HUES48 (cell line): ENCODE measurements around the gene CAPN10.

Source experiments
- H3K27ac ChIP-seq: one replicate; pipeline ENCODE4 v1.7.0; 2013; ENCODE audit warnings: low read depth, low read length, inconsistent platforms
- H3K27me3 ChIP-seq: 2 replicates; pipeline ENCODE4 v1.6.1; 2013; ENCODE audit warnings: mild to moderate bottlenecking, low read length; ENCODE audit not compliant: control insufficient read depth, insufficient read depth
- H3K36me3 ChIP-seq: 2 replicates; pipeline ENCODE4 v1.6.1; 2013; ENCODE audit warnings: low read length; ENCODE audit not compliant: control insufficient read depth, insufficient read depth
- H3K4me1 ChIP-seq: 2 replicates; pipeline ENCODE4 v1.6.1; 2013; ENCODE audit warnings: mild to moderate bottlenecking, low read length; ENCODE audit not compliant: control insufficient read depth, insufficient read depth
- H3K4me3 ChIP-seq: 2 replicates; pipeline ENCODE4 v1.5.1; 2013; ENCODE audit warnings: mild to moderate bottlenecking, low read depth, low read length
- H3K9ac ChIP-seq: 2 replicates; pipeline ENCODE4 v1.6.1; 2013; ENCODE audit warnings: mild to moderate bottlenecking, low read depth, low read length, moderate library complexity
- H3K9me3 ChIP-seq: 2 replicates; pipeline ENCODE4 v1.6.1; 2013; ENCODE audit warnings: low read length; ENCODE audit not compliant: control insufficient read depth, insufficient read depth

Gene CAPN10

DNA sequence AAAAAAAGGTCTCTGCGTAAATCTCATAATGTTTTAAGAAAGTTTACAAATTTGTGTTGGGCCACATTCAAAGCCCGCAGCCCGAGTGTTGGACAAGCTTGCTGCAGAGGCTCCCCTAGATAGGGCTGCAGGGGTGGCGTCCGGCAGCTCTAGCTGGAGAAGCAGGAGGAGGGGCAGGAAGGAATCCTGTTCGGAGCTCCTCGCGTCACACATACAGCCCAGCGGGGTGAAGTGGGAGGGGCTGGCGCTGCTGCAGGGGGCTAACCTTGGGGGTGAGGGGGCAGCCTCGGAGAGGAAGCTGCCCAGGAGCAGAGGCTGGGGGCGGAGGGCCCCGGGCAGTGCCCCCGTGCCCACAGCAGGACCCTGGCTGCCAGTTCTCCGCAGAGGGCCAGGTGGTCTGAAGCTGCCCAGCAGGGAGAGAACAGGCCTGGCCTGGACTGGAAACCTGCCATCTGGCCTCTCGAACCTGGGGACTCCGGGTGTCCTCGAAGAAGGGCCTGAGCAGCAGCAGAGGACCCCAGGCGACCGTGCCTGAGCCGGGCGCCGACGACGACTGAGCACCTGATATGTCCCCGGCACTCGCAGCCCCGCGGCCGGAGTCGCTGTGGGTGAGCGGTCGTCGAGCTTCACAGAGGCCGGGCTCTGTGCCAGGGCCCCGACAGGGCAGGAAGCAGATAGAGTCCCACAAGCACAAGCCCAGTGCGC, 36.1 kb downstream of the CAPN10 start:
- Histone ChIP-seq H3K4me3 (no peak overlapping the region), H3K27me3 (no peaks in the 10 kb centered on the region), H3K36me3 (no peaks in the 10 kb centered on the region), H3K9ac (no peak overlapping the region), H3K27ac (no peak overlapping the region), H3K9me3 (peaks cover 14% of the 10 kb centered on the region; the same call in 1 of the 2 replicates), H3K4me1 (no peaks in the 10 kb centered on the region)

GRCh38 chr2:240623531-240624010, 37.0 kb downstream of the CAPN10 start:
- Histone ChIP-seq H3K4me3 (no peak overlapping the region), H3K27ac (no peak overlapping the region), H3K27me3 (no peaks in the 10 kb centered on the region), H3K4me1 (no peaks in the 10 kb centered on the region), H3K36me3 (no peaks in the 10 kb centered on the region), H3K9me3 (0 out of 2 replicates have a peak, but pooled peaks cover 7% of the 10 kb centered on the region), H3K9ac (no peak overlapping the region)

DNA sequence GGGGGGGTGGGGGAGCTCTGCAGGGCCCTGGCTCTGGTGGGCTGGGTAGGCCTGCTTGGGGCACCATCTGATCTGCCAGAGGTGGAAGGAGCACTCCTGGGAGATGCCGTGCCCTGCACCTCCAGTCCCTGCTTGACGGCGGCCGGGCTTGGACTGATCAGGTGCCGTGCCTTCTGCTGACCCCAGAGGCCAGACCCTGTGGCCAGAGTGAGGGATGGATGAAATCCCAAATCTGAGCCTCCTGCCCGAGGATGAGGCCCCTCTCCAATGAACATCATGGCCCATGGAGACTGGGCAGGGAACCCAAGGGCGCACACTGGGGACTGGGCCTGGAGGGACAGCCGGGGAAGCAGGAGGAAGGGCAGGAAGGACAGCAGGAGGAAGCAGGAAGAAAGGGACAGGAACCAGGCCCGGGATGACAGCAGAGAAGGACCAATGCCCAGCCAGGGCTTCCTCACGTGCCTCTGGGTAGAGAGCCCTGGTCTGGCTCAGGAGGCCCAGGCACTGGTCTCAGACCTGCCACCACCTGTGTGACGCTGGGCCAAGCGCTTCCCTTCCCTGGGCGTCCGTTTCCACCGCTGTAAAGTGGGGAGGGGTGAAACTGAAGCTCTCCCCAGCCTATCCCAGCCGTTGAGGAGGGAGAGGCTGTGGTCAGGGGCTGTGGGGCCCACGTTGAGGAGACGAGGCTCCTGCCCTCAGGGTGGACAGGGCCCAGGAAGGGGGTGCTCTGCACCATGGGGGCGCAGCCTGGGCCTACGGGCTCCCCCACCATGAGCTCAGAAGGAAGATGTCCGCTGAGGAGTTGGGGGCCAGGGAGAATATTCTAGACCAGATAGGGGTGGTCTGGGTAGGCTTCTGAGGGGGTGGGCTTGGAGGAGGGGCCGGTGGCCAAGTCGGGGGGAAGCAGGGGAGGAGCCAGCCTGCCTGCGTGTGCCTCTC, 37.7 kb downstream of the CAPN10 start:
- H3K27me3 ChIP-seq, result no peaks in the 10 kb centered on the region
- H3K4me3 ChIP-seq, result no peak overlapping the region
- H3K9ac ChIP-seq, result no peak overlapping the region
- H3K4me1 ChIP-seq, result no peaks in the 10 kb centered on the region
- H3K36me3 ChIP-seq, result no peaks in the 10 kb centered on the region
- H3K9me3 ChIP-seq, result 0 out of 2 replicates have a peak, but pooled peaks cover 3% of the 10 kb centered on the region
- H3K27ac ChIP-seq, result no peak overlapping the region

- no peak within 1 kb of the TSS for H3K9ac ChIP-seq
- no peaks in the 10 kb centered on the region for H3K36me3 ChIP-seq
- no peak within 1 kb of the TSS for H3K4me3 ChIP-seq
- H3K4me1 ChIP-seq, result no peaks in the 10 kb centered on the region
- H3K27me3 ChIP-seq, result no peaks in the 10 kb centered on the region
- H3K9me3 ChIP-seq, result no peaks in the 10 kb centered on the region
- no peak within 1 kb of the TSS for H3K27ac ChIP-seq
Observed at GRCh38 chr2:240624950-240625621, 38.6 kb downstream of the CAPN10 start, which contains the start of gene GPR35. Gene GPR35 (plus strand): TSS chr2:240625480. CDS start chr2:240629953, 4,473 bp downstream.

GRCh38 chr2:240626531-240627300, 40.2 kb downstream of the CAPN10 start:
- Histone ChIP-seq H3K36me3 (no peaks in the 10 kb centered on the region), H3K9me3 (0 out of 2 replicates have a peak, but pooled peaks cover 2% of the 10 kb centered on the region), H3K4me3 (no peak overlapping the region), H3K27ac (no peak overlapping the region), H3K9ac (no peak overlapping the region), H3K4me1 (no peaks in the 10 kb centered on the region), H3K27me3 (no peaks in the 10 kb centered on the region)

DNA sequence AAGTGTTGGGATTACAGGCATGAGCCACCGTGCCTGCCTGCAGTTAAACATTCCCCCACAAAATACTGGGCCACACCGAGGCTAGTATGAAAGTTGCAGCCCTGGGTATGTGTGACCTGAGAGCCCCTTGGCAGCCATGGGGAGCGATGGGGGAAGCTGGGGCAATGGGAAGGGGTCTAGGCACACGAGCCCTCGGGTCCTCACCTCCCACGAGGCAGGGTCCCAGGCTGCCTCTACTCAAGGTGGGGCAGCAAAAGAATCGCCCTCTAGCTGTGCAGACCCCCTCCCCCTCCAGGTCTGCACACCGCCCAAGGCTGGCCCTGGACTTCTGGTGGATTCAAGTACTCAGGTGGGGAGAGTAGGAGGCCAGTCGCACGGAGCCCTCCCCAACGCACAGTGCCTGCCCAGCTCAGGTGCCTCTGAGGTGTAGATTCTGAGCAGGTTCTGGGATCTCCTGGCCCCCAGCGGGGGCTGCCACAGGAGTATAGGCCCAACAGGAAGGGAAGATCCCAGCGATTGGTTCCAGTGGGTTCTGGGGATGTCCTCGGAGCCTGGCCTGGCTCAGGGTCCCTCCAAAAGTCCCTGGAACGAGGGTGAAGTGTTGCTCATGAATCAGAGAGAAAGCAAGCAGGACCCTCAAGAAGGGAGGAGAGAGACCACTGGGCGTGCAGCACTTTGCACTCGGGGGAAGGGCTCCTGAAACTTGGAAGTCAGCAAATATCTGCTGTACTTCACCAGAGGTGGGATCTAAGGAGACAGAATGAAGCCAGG, 41.4 kb downstream of the CAPN10 start:
- Histone ChIP-seq H3K4me3 (no peak overlapping the region), H3K36me3 (no peaks in the 10 kb centered on the region), H3K27ac (no peak overlapping the region), H3K9me3 (peaks cover 13% of the 10 kb centered on the region; the same call in 1 of the 2 replicates), H3K4me1 (no peaks in the 10 kb centered on the region), H3K27me3 (no peaks in the 10 kb centered on the region), H3K9ac (no peak overlapping the region)

DNA sequence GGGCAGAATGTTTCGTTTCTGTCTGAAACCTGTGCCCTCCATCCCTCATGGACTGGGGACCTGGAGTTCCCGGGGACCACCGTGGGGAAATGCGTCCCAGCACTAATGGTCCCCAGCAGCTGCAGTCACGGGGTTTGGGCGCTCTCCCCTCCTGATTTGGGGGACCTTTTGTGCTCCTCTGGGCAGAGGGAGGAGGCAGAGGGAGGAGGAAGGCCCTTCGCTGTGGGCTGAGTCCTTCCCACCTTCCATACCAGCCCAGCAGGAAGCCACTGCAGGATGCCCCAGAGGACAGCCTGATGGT, 41.9 kb downstream of the CAPN10 start:
- no peak overlapping the region for H3K9ac ChIP-seq
- H3K9me3 ChIP-seq, result peaks cover 13% of the 10 kb centered on the region; the same call in 1 of the 2 replicates

DNA sequence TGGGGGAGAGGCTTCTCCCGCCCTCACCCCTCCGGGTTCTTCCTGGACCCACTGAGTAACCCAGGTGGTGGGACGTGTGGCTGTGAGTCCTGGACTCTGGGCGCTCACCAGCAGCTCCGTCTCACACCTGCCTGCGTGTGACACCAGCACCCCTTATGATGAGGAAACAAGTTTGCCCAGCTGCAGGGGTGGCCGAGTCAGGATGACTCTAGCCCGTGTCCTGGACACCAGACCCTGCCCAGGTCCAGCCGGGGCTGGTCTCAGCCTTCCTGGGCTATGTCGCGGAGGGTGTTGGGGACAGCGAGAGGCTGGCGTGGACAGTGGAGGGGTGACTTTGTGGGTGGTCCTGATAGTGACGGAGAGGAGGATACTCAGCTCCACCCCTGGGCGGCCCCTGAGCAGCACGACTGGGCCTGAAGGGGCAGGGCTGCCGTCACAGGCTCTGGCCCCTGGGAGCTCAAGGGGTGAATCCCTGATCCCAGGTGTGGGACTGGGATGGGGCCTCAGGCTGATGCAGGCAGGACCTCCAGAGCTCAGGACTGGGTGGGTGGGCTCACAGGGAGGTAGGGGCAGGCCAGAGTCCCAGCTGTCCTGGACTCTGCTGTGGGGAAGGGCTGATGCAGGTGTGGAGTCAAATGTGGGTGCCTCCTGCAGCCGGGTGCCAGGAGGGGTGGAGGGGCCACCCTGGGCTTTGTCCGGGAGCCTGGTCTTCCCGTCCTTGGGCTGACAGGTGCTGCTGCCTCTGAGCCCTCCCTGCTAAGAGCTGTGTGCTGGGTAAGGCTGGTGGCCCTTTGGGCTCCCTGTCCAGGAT, 42.5 kb downstream of the CAPN10 start:
- Histone ChIP-seq H3K27me3 (no peaks in the 10 kb centered on the region), H3K4me1 (no peaks in the 10 kb centered on the region), H3K36me3 (no peaks in the 10 kb centered on the region), H3K9me3 (peaks cover 18% of the 10 kb centered on the region; the same call in 1 of the 2 replicates), H3K9ac (no peak overlapping the region), H3K4me3 (no peak overlapping the region), H3K27ac (no peak overlapping the region)

More for the DNA sequence above, 41.9 kb downstream of the CAPN10 start:
- Histone ChIP-seq H3K4me1 (no peaks in the 10 kb centered on the region), H3K36me3 (no peaks in the 10 kb centered on the region), H3K4me3 (no peak overlapping the region), H3K27me3 (no peaks in the 10 kb centered on the region), H3K27ac (no peak overlapping the region)

DNA sequence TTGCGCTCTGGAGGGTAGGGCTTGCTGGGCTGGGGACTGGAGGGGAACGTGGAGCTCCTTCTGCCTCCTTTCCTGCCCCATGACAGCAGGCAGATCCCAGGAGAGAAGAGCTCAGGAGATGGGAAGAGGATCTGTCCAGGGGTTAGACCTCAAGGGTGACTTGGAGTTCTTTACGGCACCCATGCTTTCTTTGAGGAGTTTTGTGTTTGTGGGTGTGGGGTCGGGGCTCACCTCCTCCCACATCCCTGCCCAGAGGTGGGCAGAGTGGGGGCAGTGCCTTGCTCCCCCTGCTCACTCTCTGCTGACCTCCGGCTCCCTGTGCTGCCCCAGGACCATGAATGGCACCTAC, 43.1 kb downstream of the CAPN10 start:
- Histone ChIP-seq H3K4me3 (no peak overlapping the region), H3K4me1 (no peaks in the 10 kb centered on the region), H3K36me3 (no peaks in the 10 kb centered on the region), H3K9me3 (peaks cover 22% of the 10 kb centered on the region; the same call in 1 of the 2 replicates), H3K27me3 (no peaks in the 10 kb centered on the region), H3K27ac (no peak overlapping the region), H3K9ac (no peak overlapping the region)
